Stomach (tissue), 9 donors: ENCODE data around the gene CES3. TPM values are rescaled to one million over a fixed set of nuclear protein-coding genes. Genes with fewer than 3 reads are reported as not detected.
A peak's percentile ranks its signal among the peaks of the same experiment; 100 is the strongest.

Source experiments
- DNase-seq, 2 donors: peaks; one replicate each; pipeline versions ENCODE4 v3.0.0 to v3.0.0-alpha.2; 2013 to 2019
- H3K27ac ChIP-seq, 5 donors: fragments of 200-600 bp in 4 of 5; sonication (generic) in 4 of 5; one replicate each; pipeline ENCODE4 v1.5.1; 2013 to 2019; ENCODE audit warnings: mild to moderate bottlenecking in 1 of 5, moderate library complexity in 1 of 5
- H3K27me3 ChIP-seq, 3 donors: fragments of 200-600 bp; sonication (generic); one replicate each; pipeline ENCODE4 v1.5.1; 2017 to 2019; ENCODE audit warnings: mixed run types in 1 of 3
- H3K36me3 ChIP-seq, 4 donors: fragments of 200-600 bp; sonication (generic); 1 replicate in 3 of 4; 2 replicates in 1 of 4; pipeline ENCODE4 v1.5.1; 2016 to 2019
- H3K4me1 ChIP-seq, 4 donors: fragments of 200-600 bp; sonication (generic); one replicate each; pipeline ENCODE4 v1.5.1; 2016 to 2019
- H3K4me3 ChIP-seq, 4 donors: fragments of 200-600 bp; sonication (generic) in 3 of 4; one replicate each; pipeline ENCODE4 v1.5.1; 2016 to 2019; ENCODE audit warnings: mild to moderate bottlenecking in 1 of 4
- H3K9me3 ChIP-seq, 4 donors: fragments of 200-600 bp; sonication (generic); one replicate each; pipeline ENCODE4 v1.5.1; 2016 to 2019
- CTCF ChIP-seq, 7 experiments: fragments of 450-650 bp in 4 of 7; fragments of 200-600 bp in 3 of 7; sonication (generic) in 3 of 7; IDR thresholded peaks; one replicate each; pipeline ENCODE4 v1.5.1; 2016 to 2019; ENCODE audit warnings: antibody characterized with exemption in 7 of 7, control low read depth in 2 of 7, mild to moderate bottlenecking in 1 of 7
- EP300 ChIP-seq: sonication (generic); formaldehyde crosslinking; IDR thresholded peaks from one replicate; pipeline ENCODE4 v1.6.1; 2017; ENCODE audit warnings: antibody characterized with exemption
- POLR2A ChIP-seq, 4 donors: fragments of 450-650 bp; IDR thresholded peaks; one replicate each; pipeline ENCODE4 v1.6.1; 2016; ENCODE audit warnings: antibody characterized with exemption in 4 of 4, control low read depth in 2 of 4, mild to moderate bottlenecking in 1 of 4, moderate library complexity in 1 of 4
- POLR2AphosphoS5 ChIP-seq, 3 donors: sonication (generic); formaldehyde crosslinking; IDR thresholded peaks; one replicate each; pipeline ENCODE4 v1.6.1; 2016; ENCODE audit warnings: antibody characterized with exemption in 3 of 3
- WGBS, 5 donors: extraction: QIAGEN DNeasy Blood & Tissue Kit in 3 of 5; methylation state at CpG; one replicate each; pipeline versions ENCODE4 v1.1.5 to v1.1.7; 2013 to 2018; 5-methylcytosine and 5-hydroxymethylcytosine counted together
- intact Hi-C: fragments of 100-400 bp; cut with DNase I; formaldehyde crosslinking; loops from one replicate; pipeline ENCODE4 v1.15.1; 2023; ENCODE audit warnings: low total_unique reads
- polyA plus RNA-seq, 3 donors: library from polyadenylated mRNA; stranded (reverse); fragments of 200-250 nt; gene quantifications; one replicate each; pipeline ENCODE4 v1.2.3, GENCODE V29; 2013
- total RNA-seq, 5 donors: library from RNA; depleted of rRNA; stranded (reverse); fragments of >200 nt; gene quantifications; one replicate each; pipeline versions ENCODE4 v1.1.0 to v1.2.3, GENCODE V29; 2014 to 2016
- donor health status: healthy with polysubstance abuse.
- donor health status: Bipolar disorder and iron deficiency.
- donor health status: healthy.

The CES3 gene
- total and polyA plus RNA-seq, 8 donors, result 0.37 to 145 (median 2.9) TPM; not detected in 2

- TF ChIP-seq EP300, result no peak
- TF ChIP-seq POLR2A (IDR thresholded peaks at IDR 0.05), result no peak
- TF ChIP-seq POLR2AphosphoS5 (IDR thresholded peaks at IDR 0.05), result no peak
- TF ChIP-seq CTCF (IDR thresholded peaks at IDR 0.05), result no peak
- DNase-seq, result no peak
- Histone ChIP-seq H3K27ac (no peak overlapping the region), H3K27me3 (peaks cover 0 to 32% (median 24%) of the 10 kb centered on the region in 3 donors), H3K36me3 (peaks cover 0 to 19% (median 11%) of the 10 kb centered on the region in 4 donors), H3K9me3 (no peaks in the 10 kb centered on the region), H3K4me3 (no peak overlapping the region), H3K4me1 (peaks cover 22 to 73% (median 39%) of the 10 kb centered on the region in 4 donors)
- intact Hi-C loops, result no loop called here
- 92 to 95% (median 92%) methylated on average over 7 to 8 of the region's 8 CpGs for WGBS, 5 donors
These were observed 33.0 kb upstream of the CES3 start for GRCh38 chr16:66927918-66928649.

DNA sequence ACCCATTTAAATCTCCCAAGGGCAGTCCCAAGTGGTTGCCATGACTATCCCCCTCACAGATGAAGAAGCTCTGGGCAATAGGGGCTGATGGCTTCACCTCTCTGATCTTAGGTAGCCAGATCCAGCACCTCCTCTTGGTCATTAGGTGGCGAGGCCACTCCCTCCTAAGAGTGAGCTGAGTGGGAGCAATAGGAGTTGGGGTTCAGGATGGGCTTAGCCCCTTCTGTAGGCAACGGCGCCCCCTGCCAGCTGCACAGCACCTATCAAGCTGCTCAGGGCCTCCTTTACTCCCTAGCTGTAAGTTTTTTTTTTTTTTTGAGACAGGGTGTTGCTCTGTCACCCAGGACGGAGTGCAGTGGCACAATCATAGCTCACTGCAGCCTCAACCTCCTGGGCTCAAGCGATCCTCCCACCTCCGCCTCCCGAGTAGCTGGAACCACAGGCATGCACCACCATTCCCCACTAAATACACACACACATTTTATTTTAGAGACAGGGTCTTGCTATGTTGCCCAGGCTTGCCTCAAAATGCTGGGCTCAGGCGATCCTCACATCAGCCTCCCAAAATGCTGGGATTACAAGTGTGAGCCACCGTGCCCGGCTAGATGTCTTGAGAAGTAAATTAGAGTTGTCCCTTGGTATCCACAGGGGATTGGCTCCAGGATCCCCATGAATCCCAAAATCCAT, 32.2 kb upstream of the CES3 start:
- Histone ChIP-seq H3K27me3 (peaks cover 0 to 25% (median 22%) of the 10 kb centered on the region in 3 donors), H3K4me3 (no peak overlapping the region), H3K4me1 (peaks cover 28 to 74% (median 43%) of the 10 kb centered on the region in 4 donors), H3K9me3 (no peaks in the 10 kb centered on the region), H3K36me3 (peaks cover 0 to 19% (median 11%) of the 10 kb centered on the region in 4 donors), H3K27ac (no peak overlapping the region)
- intact Hi-C loops, result no loop called here
- TF ChIP-seq CTCF (IDR thresholded peaks at IDR 0.05) (peak in 3 of 7 experiments; percentile 8 to 19 (median 13)), EP300 (no peak)
- peak in 1 of 2 donors; percentile 62 for DNase-seq
- 68 to 81% (median 77%) methylated on average over 10 of the region's 10 CpGs for WGBS, 5 donors

DNA sequence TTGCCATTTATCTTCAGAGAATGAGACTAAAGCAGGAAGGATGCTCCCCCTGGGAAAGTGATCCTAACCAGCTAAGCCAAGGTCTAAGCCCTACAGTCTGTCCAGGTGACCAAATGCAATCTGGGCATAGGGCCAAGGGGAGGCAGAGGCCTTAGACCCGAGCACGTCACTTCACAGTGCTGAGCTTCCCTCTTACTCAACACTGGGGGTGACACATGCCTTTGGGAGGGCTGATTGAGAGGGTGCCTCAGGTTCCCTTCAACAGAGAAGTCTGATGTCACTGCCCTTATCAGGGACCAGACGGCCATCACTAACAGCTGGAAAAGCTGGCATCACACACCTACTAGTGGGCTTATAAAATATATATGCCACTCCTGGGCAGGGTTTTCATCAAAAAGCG, 30.9 kb upstream of the CES3 start:
- Histone ChIP-seq H3K27ac (peak overlapping the region in 1 of 5 donors; percentile 9), H3K36me3 (peaks cover 0 to 19% (median 11%) of the 10 kb centered on the region in 4 donors), H3K9me3 (no peaks in the 10 kb centered on the region), H3K4me1 (peaks cover 23 to 63% (median 36%) of the 10 kb centered on the region in 4 donors), H3K27me3 (peaks cover 0 to 12% (median 8%) of the 10 kb centered on the region in 3 donors), H3K4me3 (no peak overlapping the region)
- WGBS, 5 donors, result 39 to 53% (median 47%) methylated on average over 4 of the region's 4 CpGs
- intact Hi-C loops, result no loop called here
- peak; percentile 55 to 88 for DNase-seq
- TF ChIP-seq CTCF (IDR thresholded peaks at IDR 0.05) (no peak), POLR2A (IDR thresholded peaks at IDR 0.05) (no peak), POLR2AphosphoS5 (IDR thresholded peaks at IDR 0.05) (no peak), EP300 (no peak)

DNA sequence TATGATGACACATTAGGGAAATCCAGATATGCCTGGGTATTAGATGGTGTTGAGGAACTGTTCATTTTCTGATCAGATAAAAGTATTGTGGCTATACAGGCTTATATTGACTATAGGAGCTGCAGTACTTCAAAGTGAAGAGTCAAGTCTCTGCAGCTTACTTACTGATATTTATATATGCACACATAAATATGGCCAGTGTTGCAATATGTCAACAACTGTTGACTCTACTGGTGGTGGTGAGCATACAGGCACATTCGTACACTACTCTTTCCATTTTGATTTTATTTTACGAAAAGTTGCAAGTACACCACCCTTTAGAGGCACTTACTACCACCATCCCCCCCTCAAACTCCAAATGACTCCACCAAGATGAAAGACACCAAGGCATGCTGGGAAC, 29.4 kb upstream of the CES3 start:
- TF ChIP-seq CTCF (IDR thresholded peaks at IDR 0.05) (no peak), POLR2A (IDR thresholded peaks at IDR 0.05) (no peak)
- Histone ChIP-seq H3K4me1 (peaks cover 27 to 63% (median 40%) of the 10 kb centered on the region in 4 donors), H3K4me3 (no peak overlapping the region), H3K27ac (no peak overlapping the region), H3K9me3 (no peaks in the 10 kb centered on the region), H3K27me3 (no peaks in the 10 kb centered on the region), H3K36me3 (peaks cover 0 to 19% (median 11%) of the 10 kb centered on the region in 4 donors)
- no peak for DNase-seq
- WGBS, 5 donors, result 78 to 98% (median 91%) methylated on average over 2 of the region's 2 CpGs
- intact Hi-C loops, result no loop called here
